Measurements from ENCODE around the gene LCP2.

LCP2 gene

GRCh38 chr5:170332058-170332457 is 34.5 kb upstream of the LCP2 start:
- DNase-seq (ENCODE audit: extremely low read depth, low read depth) = no peak
- TF ChIP-seq CTCF (IDR thresholded peaks at IDR 0.05; ENCODE audit: low read depth, low read length) = no peak

- DNase-seq (ENCODE audit: extremely low read depth, low read depth) = no peak
- TF ChIP-seq CTCF (IDR thresholded peaks at IDR 0.05; ENCODE audit: low read depth, low read length) = no peak
Measured at GRCh38 chr5:170330568-170331054, 33.0 kb upstream of the LCP2 start.

- DNase-seq (ENCODE audit: extremely low read depth, low read depth) = no peak
- TF ChIP-seq CTCF (IDR thresholded peaks at IDR 0.05; ENCODE audit: low read depth, low read length) = no peak
Measured at GRCh38 chr5:170329524-170329923, 31.9 kb upstream of the LCP2 start.

- no peak for TF ChIP-seq CTCF (IDR thresholded peaks at IDR 0.05; ENCODE audit: low read depth, low read length)
- DNase-seq (ENCODE audit: extremely low read depth, low read depth) = no peak
Measured at GRCh38 chr5:170327829-170328228, 30.3 kb upstream of the LCP2 start.

- TF ChIP-seq CTCF (IDR thresholded peaks at IDR 0.05; ENCODE audit: low read depth, low read length) = no peak
- no peak for DNase-seq (ENCODE audit: extremely low read depth, low read depth)
Measured at GRCh38 chr5:170327168-170327567, 29.6 kb upstream of the LCP2 start.

- DNase-seq (ENCODE audit: extremely low read depth, low read depth) = no peak
- no peak for TF ChIP-seq CTCF (IDR thresholded peaks at IDR 0.05; ENCODE audit: low read depth, low read length)
Measured at GRCh38 chr5:170319301-170319700, 21.7 kb upstream of the LCP2 start.

GRCh38 chr5:170317499-170317898 is 19.9 kb upstream of the LCP2 start:
- no peak for DNase-seq (ENCODE audit: extremely low read depth, low read depth)
- TF ChIP-seq CTCF (IDR thresholded peaks at IDR 0.05; ENCODE audit: low read depth, low read length) = no peak
